Ascending aorta (tissue), 2 donors: ENCODE results near the gene ADAD2. TPM values are rescaled to one million over a fixed set of nuclear protein-coding genes. Genes with fewer than 3 reads are reported as not detected.

Experiments
- DNase-seq, 2 donors: peaks; one replicate each; pipeline ENCODE4 v3.0.0-alpha.2; 2019; ENCODE audit warnings: low spot score in 2 of 2
- H3K27ac ChIP-seq, 2 donors: fragments of 200-600 bp; sonication (generic); one replicate each; pipeline ENCODE4 v1.5.1; 2016 to 2017; ENCODE audit warnings: mild to moderate bottlenecking in 1 of 2
- H3K27me3 ChIP-seq: fragments of 200-600 bp; sonication (generic); one replicate; pipeline ENCODE4 v1.5.1; 2017
- H3K36me3 ChIP-seq, 2 donors: fragments of 200-600 bp; sonication (generic); one replicate each; pipeline ENCODE4 v1.5.1; 2016
- H3K4me1 ChIP-seq, 2 donors: fragments of 200-600 bp; sonication (generic); one replicate each; pipeline ENCODE4 v1.5.1; 2016 to 2017; ENCODE audit warnings: mild to moderate bottlenecking in 1 of 2
- H3K4me3 ChIP-seq, 2 donors: fragments of 200-600 bp; sonication (generic); one replicate each; pipeline ENCODE4 v1.5.1; 2016 to 2017; ENCODE audit warnings: mild to moderate bottlenecking in 1 of 2
- H3K9me3 ChIP-seq, 2 donors: fragments of 200-600 bp; sonication (generic); one replicate each; pipeline ENCODE4 v1.5.1; 2016
- CTCF ChIP-seq, 3 experiments: fragments of 200-600 bp in 2 of 3; fragments of 450-650 bp in 1 of 3; sonication (generic) in 2 of 3; IDR thresholded peaks; one replicate each; pipeline ENCODE4 v1.5.1; 2016 to 2019; ENCODE audit warnings: antibody characterized with exemption in 3 of 3, mild to moderate bottlenecking in 1 of 3, moderate library complexity in 1 of 3
- intact Hi-C: fragments of 100-400 bp; cut with DNase I; formaldehyde crosslinking; loops from one replicate; pipeline ENCODE4 v1.15.1; 2023
- total RNA-seq: library from RNA; depleted of rRNA; stranded (reverse); fragments of >200 nt; gene quantifications from one replicate; pipeline ENCODE4 v1.1.0, GENCODE V29; 2016

Gene ADAD2
- total RNA-seq, 1 donor from 2014 or later = not detected

DNA sequence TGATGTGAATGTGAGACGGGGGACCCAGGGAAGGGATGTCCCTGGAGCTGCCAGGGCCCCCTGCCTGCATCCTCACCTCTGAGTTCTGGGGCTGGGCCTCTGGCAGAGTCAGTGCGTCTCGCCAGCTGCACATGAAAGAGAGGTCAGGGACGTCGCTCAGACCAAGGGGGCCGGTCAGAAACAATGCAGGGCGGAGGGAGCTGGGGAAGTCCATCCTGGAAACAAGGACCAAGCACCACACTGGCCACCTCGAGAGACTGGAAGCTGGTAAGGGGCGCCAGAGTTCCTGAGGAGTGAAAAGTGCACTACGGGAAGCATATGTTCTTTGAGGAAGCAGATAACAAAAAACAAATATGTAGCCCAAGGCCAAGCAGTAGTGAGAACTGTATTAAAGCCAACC, 6.2 kb upstream of the ADAD2 start:
- H3K27me3 ChIP-seq = no peaks in the 10 kb centered on the region
- peaks cover 47 to 50% of the 10 kb centered on the region in 2 donors for H3K36me3 ChIP-seq
- TF ChIP-seq CTCF (IDR thresholded peaks at IDR 0.05) = no peak
- no peak for DNase-seq
- peaks cover 5 to 10% of the 10 kb centered on the region in 2 donors for H3K4me1 ChIP-seq
- intact Hi-C loops = loop anchor here (10.0 kb wide), 1 partner anchor 260 kb away; no protein-coding TSS in a partner anchor
- no peak overlapping the region for H3K4me3 ChIP-seq
- H3K27ac ChIP-seq = peak overlapping the region in 1 of 2 donors; percentile 28
- H3K9me3 ChIP-seq = no peaks in the 10 kb centered on the region

GRCh38 chr16:84186685-84187437, 4.1 kb upstream of the ADAD2 start, which contains the start of gene TAF1C:
TAF1C (minus strand) TSS chr16:84187057; CDS start chr16:84184988, 2,069 bp downstream.
- intact Hi-C loops = loop anchor here (1.0 to 10.0 kb wide), 6 partner anchors 42 to 262 kb away; partner anchors contain the start of genes DNAAF1, HSDL1 and MBTPS1
- peak; percentile 71 to 97 for DNase-seq
- H3K27ac ChIP-seq = peak within 1 kb of the TSS; percentile 67 to 82

DNA sequence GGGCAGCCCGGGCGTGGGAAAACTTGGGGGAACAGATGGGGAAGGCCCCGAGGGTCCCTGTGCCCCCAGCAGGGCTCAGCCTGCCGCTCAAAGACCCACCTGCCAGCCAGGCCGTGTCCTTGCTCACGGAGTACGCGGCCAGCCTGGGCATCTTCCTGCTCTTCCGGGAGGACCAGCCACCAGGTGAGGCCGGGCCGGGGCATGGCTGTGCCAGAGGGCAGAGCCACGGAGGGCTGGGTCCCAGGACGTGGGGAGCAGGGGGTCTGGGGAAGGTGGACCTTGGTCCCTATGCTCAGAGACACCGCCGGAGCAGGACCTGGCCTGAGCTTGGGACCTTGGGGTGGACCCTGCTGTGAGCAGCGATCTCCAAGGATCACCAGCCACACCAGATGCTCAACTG, 509 bp downstream of the ADAD2 start:
- Histone ChIP-seq H3K4me1 (no peaks in the 10 kb centered on the region), H3K27me3 (peaks cover 5% of the 10 kb centered on the region), H3K36me3 (no peaks in the 10 kb centered on the region), H3K9me3 (no peaks in the 10 kb centered on the region), H3K4me3 (no peak overlapping the region), H3K27ac (no peak overlapping the region)
- TF ChIP-seq CTCF (IDR thresholded peaks at IDR 0.05) = no peak
- DNase-seq = no peak
- intact Hi-C loops = no loop called here

More at GRCh38 chr16:84186685-84187437, 4.1 kb upstream of the ADAD2 start, which contains the start of gene TAF1C:
- peaks cover 5 to 10% of the 10 kb centered on the region in 2 donors for H3K4me1 ChIP-seq
- H3K9me3 ChIP-seq = no peaks in the 10 kb centered on the region
- peak within 1 kb of the TSS; percentile 93 to 96 for H3K4me3 ChIP-seq
- peaks cover 27 to 29% of the 10 kb centered on the region in 2 donors for H3K36me3 ChIP-seq
- TF ChIP-seq CTCF (IDR thresholded peaks at IDR 0.05) = peak; percentile 89 to 99 (median 98)
- H3K27me3 ChIP-seq = no peaks in the 10 kb centered on the region

GRCh38 chr16:84193480-84193879, 2.5 kb downstream of the ADAD2 start:
- Histone ChIP-seq H3K9me3 (no peaks in the 10 kb centered on the region), H3K27me3 (peaks cover 5% of the 10 kb centered on the region), H3K27ac (no peak overlapping the region), H3K4me1 (no peaks in the 10 kb centered on the region), H3K36me3 (no peaks in the 10 kb centered on the region), H3K4me3 (no peak overlapping the region)
- TF ChIP-seq CTCF (IDR thresholded peaks at IDR 0.05) = no peak
- no peak for DNase-seq
- intact Hi-C loops = no loop called here

DNA sequence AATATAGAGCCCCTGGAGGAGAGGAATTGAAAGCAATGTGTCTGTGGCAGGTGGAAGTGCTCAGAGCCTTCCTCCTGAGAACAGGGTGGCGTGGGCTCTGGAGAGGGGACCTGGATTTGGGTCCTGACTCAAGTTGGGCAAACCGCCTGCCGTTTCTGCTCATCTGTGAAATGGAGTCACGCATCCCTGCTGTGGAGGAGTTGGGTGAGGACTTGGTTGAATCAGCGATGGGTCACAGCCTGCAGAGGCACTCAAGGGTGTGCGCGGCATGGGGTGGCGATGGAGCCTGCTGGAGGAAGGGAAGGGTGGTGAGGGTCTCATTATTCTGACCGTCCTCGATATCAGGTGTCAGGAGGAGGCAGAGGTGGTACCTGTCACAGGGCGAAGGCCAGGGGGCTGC, 3.1 kb downstream of the ADAD2 start:
- Histone ChIP-seq H3K9me3 (no peaks in the 10 kb centered on the region), H3K36me3 (no peaks in the 10 kb centered on the region), H3K4me3 (no peak overlapping the region), H3K27ac (no peak overlapping the region), H3K27me3 (peaks cover 5% of the 10 kb centered on the region), H3K4me1 (no peaks in the 10 kb centered on the region)
- DNase-seq = no peak
- intact Hi-C loops = no loop called here
- no peak for TF ChIP-seq CTCF (IDR thresholded peaks at IDR 0.05)
